Type B pancreatic cell (in vitro differentiated cells): ENCODE data around the gene GNMT. TPM values are rescaled to one million over a fixed set of nuclear protein-coding genes. Genes with fewer than 3 reads are reported as not detected.

Experiments used
- DNase-seq: peaks from one replicate; pipeline ENCODE4 v3.0.0; 2021; ENCODE audit warnings: mixed read lengths; ENCODE audit not compliant: unreplicated experiment; ENCODE audit errors: extremely low spot score
- H3K27ac Mint-ChIP-seq: 2 replicates; pipeline ENCODE4 v1.8.0; 2021; ENCODE audit warnings: mild to moderate bottlenecking, mixed read lengths
- H3K27me3 Mint-ChIP-seq: 2 replicates; pipeline ENCODE4 v1.8.0; 2021; ENCODE audit warnings: mixed read lengths
- H3K36me3 Mint-ChIP-seq: 2 replicates; pipeline ENCODE4 v1.8.0; 2021; ENCODE audit warnings: mixed read lengths
- H3K4me1 Mint-ChIP-seq: one replicate; pipeline ENCODE4 v1.8.0; 2021; ENCODE audit warnings: mixed read lengths; ENCODE audit not compliant: unreplicated experiment
- H3K4me3 Mint-ChIP-seq: 2 replicates; pipeline ENCODE4 v1.8.0; 2021; ENCODE audit warnings: mild to moderate bottlenecking, mixed read lengths
- H3K9me3 Mint-ChIP-seq: 2 replicates; pipeline ENCODE4 v1.8.0; 2021; ENCODE audit warnings: mixed read lengths
- CTCF ChIP-seq: fragments of 200-600 bp; sonication (generic); conservative IDR thresholded peaks from 2 replicates; pipeline ENCODE4 v1.5.0; 2021; ENCODE audit warnings: antibody characterized with exemption, mild to moderate bottlenecking
- total RNA-seq: library from RNA; stranded (reverse); gene quantifications from 2 replicates; pipeline ENCODE4 v1.2.1, GENCODE V29; 2021; ENCODE audit warnings: low replicate concordance

The GNMT gene
- total RNA-seq, 1 donor from 2014 or later = 0.39 TPM

- H3K27ac Mint-ChIP-seq = no peak overlapping the region
- H3K9me3 Mint-ChIP-seq = no peaks in the 10 kb centered on the region
- H3K27me3 Mint-ChIP-seq = peaks cover 2% of the 10 kb centered on the region
- H3K4me3 Mint-ChIP-seq = no peak overlapping the region
- no peaks in the 10 kb centered on the region for H3K4me1 Mint-ChIP-seq
- peaks cover 3% of the 10 kb centered on the region for H3K36me3 Mint-ChIP-seq
- no peak for TF ChIP-seq CTCF
- no peak for DNase-seq
Observed at GRCh38 chr6:42967228-42967627, 6.7 kb downstream of the GNMT start.

GRCh38 chr6:42968126-42968701, 7.7 kb downstream of the GNMT start:
- Mint-ChIP-seq H3K4me1 (no peaks in the 10 kb centered on the region), H3K27ac (no peak overlapping the region), H3K4me3 (no peak overlapping the region), H3K9me3 (no peaks in the 10 kb centered on the region), H3K36me3 (peaks cover 3% of the 10 kb centered on the region), H3K27me3 (no peaks in the 10 kb centered on the region)
- no peak for DNase-seq
- TF ChIP-seq CTCF = no peak

GRCh38 chr6:42968783-42969182, 8.2 kb downstream of the GNMT start:
- H3K27ac Mint-ChIP-seq = no peak overlapping the region

GRCh38 chr6:42969431-42969830, 8.9 kb downstream of the GNMT start:
- no peaks in the 10 kb centered on the region for H3K9me3 Mint-ChIP-seq
- H3K27ac Mint-ChIP-seq = no peak overlapping the region
- H3K27me3 Mint-ChIP-seq = no peaks in the 10 kb centered on the region
- H3K36me3 Mint-ChIP-seq = peaks cover 3% of the 10 kb centered on the region
- H3K4me1 Mint-ChIP-seq = no peaks in the 10 kb centered on the region
- no peak overlapping the region for H3K4me3 Mint-ChIP-seq
- DNase-seq = no peak
- no peak for TF ChIP-seq CTCF

More at GRCh38 chr6:42968783-42969182, 8.2 kb downstream of the GNMT start:
- Mint-ChIP-seq H3K9me3 (no peaks in the 10 kb centered on the region), H3K36me3 (peaks cover 3% of the 10 kb centered on the region), H3K4me1 (no peaks in the 10 kb centered on the region), H3K4me3 (no peak overlapping the region), H3K27me3 (no peaks in the 10 kb centered on the region)
- DNase-seq = no peak
- no peak for TF ChIP-seq CTCF

GRCh38 chr6:42969934-42970333, 9.4 kb downstream of the GNMT start:
- no peaks in the 10 kb centered on the region for H3K9me3 Mint-ChIP-seq

More at GRCh38 chr6:42969934-42970333, 9.4 kb downstream of the GNMT start:
- no peaks in the 10 kb centered on the region for H3K27me3 Mint-ChIP-seq
- H3K27ac Mint-ChIP-seq = no peak overlapping the region
- no peak overlapping the region for H3K4me3 Mint-ChIP-seq
- H3K4me1 Mint-ChIP-seq = no peaks in the 10 kb centered on the region
- H3K36me3 Mint-ChIP-seq = peaks cover 3% of the 10 kb centered on the region
- TF ChIP-seq CTCF = no peak
- DNase-seq = no peak
